A673 (cell line): ENCODE results near the gene SPATA31D3.

Experiments
- EZH2 ChIP-seq: fragments of 200-600 bp; sonication (generic); IDR thresholded peaks from 2 replicates; pipeline ENCODE4 v1.6.1; 2017; ENCODE audit warnings: borderline replicate concordance, low read depth, mild to moderate bottlenecking, mixed read lengths, antibody characterized with exemption, low read length; ENCODE audit not compliant: poor library complexity, severe bottlenecking
- TF ChIP-seq, protein P1 (sequence below): fragments of 300-800, 200-600 bp; sonication (generic); conservative IDR thresholded peaks from 2 replicates; pipeline ENCODE4 v1.5.1; 2017; ENCODE audit warnings: low read depth, mild to moderate bottlenecking, antibody characterized with exemption, low read length, moderate library complexity, mixed read lengths

DNA sequence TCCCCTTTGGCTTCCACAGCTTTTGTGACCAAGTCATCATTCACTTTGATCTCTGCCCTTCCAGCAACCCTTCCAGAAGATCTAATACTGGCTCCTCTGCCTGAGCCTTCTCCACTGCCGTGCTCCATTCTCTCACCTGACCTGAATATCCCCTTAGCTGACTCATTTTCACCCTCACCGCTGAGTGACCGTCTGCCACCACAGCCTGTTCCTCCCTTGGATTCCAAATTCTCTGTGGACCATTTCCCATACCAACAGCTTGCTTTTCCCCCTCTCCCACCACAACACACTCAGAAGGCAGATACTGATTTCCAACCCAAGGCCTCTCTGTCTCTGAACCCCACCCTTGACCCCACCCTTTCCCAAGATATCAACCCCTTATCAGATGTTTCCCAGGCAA is 24.7 kb downstream of the SPATA31D3 start:
- no peak for TF ChIP-seq EZH2
- TF ChIP-seq, protein P1, sequence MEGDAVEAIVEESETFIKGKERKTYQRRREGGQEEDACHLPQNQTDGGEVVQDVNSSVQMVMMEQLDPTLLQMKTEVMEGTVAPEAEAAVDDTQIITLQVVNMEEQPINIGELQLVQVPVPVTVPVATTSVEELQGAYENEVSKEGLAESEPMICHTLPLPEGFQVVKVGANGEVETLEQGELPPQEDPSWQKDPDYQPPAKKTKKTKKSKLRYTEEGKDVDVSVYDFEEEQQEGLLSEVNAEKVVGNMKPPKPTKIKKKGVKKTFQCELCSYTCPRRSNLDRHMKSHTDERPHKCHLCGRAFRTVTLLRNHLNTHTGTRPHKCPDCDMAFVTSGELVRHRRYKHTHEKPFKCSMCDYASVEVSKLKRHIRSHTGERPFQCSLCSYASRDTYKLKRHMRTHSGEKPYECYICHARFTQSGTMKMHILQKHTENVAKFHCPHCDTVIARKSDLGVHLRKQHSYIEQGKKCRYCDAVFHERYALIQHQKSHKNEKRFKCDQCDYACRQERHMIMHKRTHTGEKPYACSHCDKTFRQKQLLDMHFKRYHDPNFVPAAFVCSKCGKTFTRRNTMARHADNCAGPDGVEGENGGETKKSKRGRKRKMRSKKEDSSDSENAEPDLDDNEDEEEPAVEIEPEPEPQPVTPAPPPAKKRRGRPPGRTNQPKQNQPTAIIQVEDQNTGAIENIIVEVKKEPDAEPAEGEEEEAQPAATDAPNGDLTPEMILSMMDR = no peak
